ENCODE results near the gene AHI1. TPM values are rescaled to one million over a fixed set of nuclear protein-coding genes. Genes with fewer than 3 reads are reported as not detected.

The AHI1 gene
- polyA plus RNA-seq, 1 experiment, result 29.0 TPM

DNA sequence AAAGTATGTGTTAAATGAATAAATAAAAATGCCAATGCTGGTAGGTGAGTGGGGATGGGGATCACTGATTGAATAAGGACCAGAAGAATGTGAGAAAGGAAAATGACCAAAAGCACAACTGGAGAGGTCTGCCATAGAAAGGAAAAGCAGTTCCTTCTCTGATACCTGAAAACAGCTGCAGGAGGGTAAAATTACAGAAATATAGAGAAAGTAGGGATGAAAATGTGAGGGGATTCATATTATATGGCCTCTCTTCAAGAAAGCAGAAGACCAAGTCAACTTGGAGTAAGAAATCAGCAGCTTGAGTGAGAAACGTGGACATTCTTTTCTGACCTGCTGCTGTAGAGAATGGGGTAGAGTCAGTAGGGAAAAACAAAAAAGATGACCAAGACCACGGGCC is 191.4 kb downstream of the AHI1 start:
- H3K9me3 ChIP-seq (ENCODE audit: control insufficient read depth, insufficient read depth, low read length), result no peaks in the 10 kb centered on the region
- no peak for DNase-seq (ENCODE audit: low read depth, low spot score)
- ChIA-PET CTCF (interaction anchor here (1.2 kb wide), 1 partner anchor 9 kb away, joined by 3 read pairs; no protein-coding TSS in a partner anchor), POLR2A (no interaction called here)
- no peak overlapping the region for H3K4me3 ChIP-seq (ENCODE audit: low read depth, low read length)
- H3K27me3 ChIP-seq (ENCODE audit: control insufficient read depth, insufficient read depth, low read length), result no peaks in the 10 kb centered on the region
- no peak overlapping the region for H3K27ac ChIP-seq (ENCODE audit: low read depth, low read length)
- TF ChIP-seq, protein P1, sequence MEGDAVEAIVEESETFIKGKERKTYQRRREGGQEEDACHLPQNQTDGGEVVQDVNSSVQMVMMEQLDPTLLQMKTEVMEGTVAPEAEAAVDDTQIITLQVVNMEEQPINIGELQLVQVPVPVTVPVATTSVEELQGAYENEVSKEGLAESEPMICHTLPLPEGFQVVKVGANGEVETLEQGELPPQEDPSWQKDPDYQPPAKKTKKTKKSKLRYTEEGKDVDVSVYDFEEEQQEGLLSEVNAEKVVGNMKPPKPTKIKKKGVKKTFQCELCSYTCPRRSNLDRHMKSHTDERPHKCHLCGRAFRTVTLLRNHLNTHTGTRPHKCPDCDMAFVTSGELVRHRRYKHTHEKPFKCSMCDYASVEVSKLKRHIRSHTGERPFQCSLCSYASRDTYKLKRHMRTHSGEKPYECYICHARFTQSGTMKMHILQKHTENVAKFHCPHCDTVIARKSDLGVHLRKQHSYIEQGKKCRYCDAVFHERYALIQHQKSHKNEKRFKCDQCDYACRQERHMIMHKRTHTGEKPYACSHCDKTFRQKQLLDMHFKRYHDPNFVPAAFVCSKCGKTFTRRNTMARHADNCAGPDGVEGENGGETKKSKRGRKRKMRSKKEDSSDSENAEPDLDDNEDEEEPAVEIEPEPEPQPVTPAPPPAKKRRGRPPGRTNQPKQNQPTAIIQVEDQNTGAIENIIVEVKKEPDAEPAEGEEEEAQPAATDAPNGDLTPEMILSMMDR (IDR thresholded peaks at IDR 0.05; ENCODE audit: low read depth, low read length), result no peak

GRCh38 chr6:135305684-135306083 is 191.9 kb downstream of the AHI1 start:
- DNase-seq (ENCODE audit: low read depth, low spot score), result no peak
- no peaks in the 10 kb centered on the region for H3K9me3 ChIP-seq (ENCODE audit: control insufficient read depth, insufficient read depth, low read length)
- CTCF ChIA-PET, result interaction anchor here (1.2 kb wide), 1 partner anchor 10 kb away, joined by 3 read pairs; no protein-coding TSS in a partner anchor
- H3K27ac ChIP-seq (ENCODE audit: low read depth, low read length), result no peak overlapping the region
- no peaks in the 10 kb centered on the region for H3K27me3 ChIP-seq (ENCODE audit: control insufficient read depth, insufficient read depth, low read length)
- POLR2A ChIA-PET, result no interaction called here
- TF ChIP-seq, protein P1 (IDR thresholded peaks at IDR 0.05; ENCODE audit: low read depth, low read length), result no peak
- no peak overlapping the region for H3K4me3 ChIP-seq (ENCODE audit: low read depth, low read length)

DNA sequence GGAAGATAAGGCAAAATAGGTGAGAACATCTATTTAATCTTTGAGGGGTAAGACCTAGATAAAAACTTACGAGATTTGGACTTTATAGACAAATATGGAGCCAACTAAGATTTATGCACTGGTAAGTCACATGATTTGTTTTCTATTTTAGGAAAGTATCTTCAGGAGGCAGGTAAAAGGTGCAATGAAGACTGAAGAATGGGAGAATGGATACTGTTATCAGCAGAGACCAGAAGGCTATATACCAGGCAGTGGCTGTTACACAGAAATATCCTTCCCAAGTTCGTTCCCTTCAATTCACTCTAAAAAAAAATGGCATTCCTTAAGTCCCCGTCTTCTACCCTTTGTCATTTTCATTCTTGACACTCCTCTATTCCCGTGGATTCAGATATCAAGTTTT is 192.7 kb downstream of the AHI1 start:
- Histone ChIP-seq H3K27me3 (ENCODE audit: control insufficient read depth, insufficient read depth, low read length) (no peaks in the 10 kb centered on the region), H3K4me3 (ENCODE audit: low read depth, low read length) (no peak overlapping the region), H3K9me3 (ENCODE audit: control insufficient read depth, insufficient read depth, low read length) (no peaks in the 10 kb centered on the region), H3K27ac (ENCODE audit: low read depth, low read length) (no peak overlapping the region)
- ChIA-PET POLR2A (no interaction called here), CTCF (no interaction called here)
- DNase-seq (ENCODE audit: low read depth, low spot score), result no peak
- TF ChIP-seq, protein P1 (IDR thresholded peaks at IDR 0.05; ENCODE audit: low read depth, low read length), result no peak

GRCh38 chr6:135301304-135301703 is 196.2 kb downstream of the AHI1 start:
- H3K9me3 ChIP-seq (ENCODE audit: control insufficient read depth, insufficient read depth, low read length), result no peaks in the 10 kb centered on the region
- CTCF ChIA-PET, result interaction anchor here (1.5 kb wide), 1 partner anchor 9 kb away, joined by 4 read pairs; no protein-coding TSS in a partner anchor
- H3K27ac ChIP-seq (ENCODE audit: low read depth, low read length), result no peak overlapping the region
- H3K27me3 ChIP-seq (ENCODE audit: control insufficient read depth, insufficient read depth, low read length), result no peaks in the 10 kb centered on the region
- POLR2A ChIA-PET, result no interaction called here
- DNase-seq (ENCODE audit: low read depth, low spot score), result no peak
- TF ChIP-seq, protein P1 (IDR thresholded peaks at IDR 0.05; ENCODE audit: low read depth, low read length), result no peak
- no peak overlapping the region for H3K4me3 ChIP-seq (ENCODE audit: low read depth, low read length)

- no peak overlapping the region for H3K4me3 ChIP-seq (ENCODE audit: low read depth, low read length)
- no peaks in the 10 kb centered on the region for H3K27me3 ChIP-seq (ENCODE audit: control insufficient read depth, insufficient read depth, low read length)
- no peak for DNase-seq (ENCODE audit: low read depth, low spot score)
- no peaks in the 10 kb centered on the region for H3K9me3 ChIP-seq (ENCODE audit: control insufficient read depth, insufficient read depth, low read length)
- TF ChIP-seq, protein P1 (IDR thresholded peaks at IDR 0.05; ENCODE audit: low read depth, low read length), result no peak
- H3K27ac ChIP-seq (ENCODE audit: low read depth, low read length), result no peak overlapping the region
- ChIA-PET POLR2A (no interaction called here), CTCF (interaction anchor here (1.5 kb wide), 1 partner anchor 9 kb away, joined by 4 read pairs; no protein-coding TSS in a partner anchor)
Measured at GRCh38 chr6:135300576-135300975, 197.0 kb downstream of the AHI1 start.
